Measurements from ENCODE around the gene ABCA2.

ABCA2 gene

DNA sequence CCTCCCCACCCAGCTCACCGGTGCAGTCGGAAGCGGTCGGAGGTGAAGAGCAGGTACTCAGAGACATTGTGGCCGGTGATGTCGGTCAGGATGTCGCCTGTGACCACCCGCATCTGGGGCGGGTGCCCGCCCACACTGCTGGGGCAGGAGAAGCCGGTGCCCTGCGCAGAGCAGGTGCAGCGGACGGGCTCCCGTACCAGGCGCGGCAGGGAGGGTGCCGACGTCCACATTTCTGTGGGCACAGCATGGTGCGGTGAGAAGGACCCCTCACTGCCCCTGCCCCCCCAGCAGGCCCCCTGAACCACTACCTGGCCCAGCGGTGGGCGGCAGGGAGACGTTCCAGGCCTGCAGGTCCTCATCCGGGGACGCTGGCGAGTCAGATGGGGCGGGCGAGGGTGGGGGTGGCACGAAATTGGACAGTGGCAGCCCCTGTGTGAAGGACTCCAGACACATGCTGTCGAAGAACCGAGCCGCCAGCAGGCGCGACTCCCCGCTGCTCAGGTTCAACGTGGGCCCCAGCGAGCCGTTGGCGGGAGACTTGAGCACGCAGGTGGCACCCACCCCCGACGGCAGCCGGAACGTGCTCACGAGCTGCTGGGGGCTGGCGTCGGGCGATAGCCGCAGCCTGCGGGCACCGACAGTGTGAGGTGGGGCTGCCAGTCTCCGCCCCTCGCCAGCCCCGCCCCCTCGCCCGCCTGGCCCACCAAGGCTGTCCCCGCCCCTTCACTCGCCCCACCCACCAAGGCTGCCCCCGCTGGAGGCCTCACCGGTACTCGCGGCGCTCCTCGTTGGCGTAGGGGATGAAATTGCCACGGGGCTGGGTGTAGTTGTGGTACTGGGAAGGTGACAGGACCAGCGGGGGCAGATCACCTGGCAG lies 15.1 kb downstream of the ABCA2 start:
- Mint-ChIP-seq H3K9me3 (no peaks in the 10 kb centered on the region), H3K4me3 (no peak overlapping the region), H3K27ac (no peak overlapping the region), H3K27me3 (ENCODE audit: low read depth) (no peaks in the 10 kb centered on the region), H3K4me1 (no peaks in the 10 kb centered on the region), H3K36me3 (ENCODE audit: low read depth) (peaks cover 8% of the 10 kb centered on the region)
- TF ChIP-seq, protein P1, sequence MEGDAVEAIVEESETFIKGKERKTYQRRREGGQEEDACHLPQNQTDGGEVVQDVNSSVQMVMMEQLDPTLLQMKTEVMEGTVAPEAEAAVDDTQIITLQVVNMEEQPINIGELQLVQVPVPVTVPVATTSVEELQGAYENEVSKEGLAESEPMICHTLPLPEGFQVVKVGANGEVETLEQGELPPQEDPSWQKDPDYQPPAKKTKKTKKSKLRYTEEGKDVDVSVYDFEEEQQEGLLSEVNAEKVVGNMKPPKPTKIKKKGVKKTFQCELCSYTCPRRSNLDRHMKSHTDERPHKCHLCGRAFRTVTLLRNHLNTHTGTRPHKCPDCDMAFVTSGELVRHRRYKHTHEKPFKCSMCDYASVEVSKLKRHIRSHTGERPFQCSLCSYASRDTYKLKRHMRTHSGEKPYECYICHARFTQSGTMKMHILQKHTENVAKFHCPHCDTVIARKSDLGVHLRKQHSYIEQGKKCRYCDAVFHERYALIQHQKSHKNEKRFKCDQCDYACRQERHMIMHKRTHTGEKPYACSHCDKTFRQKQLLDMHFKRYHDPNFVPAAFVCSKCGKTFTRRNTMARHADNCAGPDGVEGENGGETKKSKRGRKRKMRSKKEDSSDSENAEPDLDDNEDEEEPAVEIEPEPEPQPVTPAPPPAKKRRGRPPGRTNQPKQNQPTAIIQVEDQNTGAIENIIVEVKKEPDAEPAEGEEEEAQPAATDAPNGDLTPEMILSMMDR (IDR thresholded peaks at IDR 0.05; ENCODE audit: unreplicated experiment in 3 of 3): no peak

GRCh38 chr9:137011907-137012675 lies 15.9 kb downstream of the ABCA2 start:
- H3K27me3 Mint-ChIP-seq (ENCODE audit: low read depth): no peaks in the 10 kb centered on the region
- H3K4me3 Mint-ChIP-seq: no peak overlapping the region

GRCh38 chr9:137011156-137011555 lies 16.9 kb downstream of the ABCA2 start:
- TF ChIP-seq, protein P1 (IDR thresholded peaks at IDR 0.05; ENCODE audit: unreplicated experiment in 3 of 3): no peak
- Mint-ChIP-seq H3K27ac (no peak overlapping the region), H3K4me3 (no peak overlapping the region), H3K36me3 (ENCODE audit: low read depth) (peaks cover 3% of the 10 kb centered on the region), H3K4me1 (no peaks in the 10 kb centered on the region), H3K27me3 (ENCODE audit: low read depth) (no peaks in the 10 kb centered on the region), H3K9me3 (no peaks in the 10 kb centered on the region)

More at GRCh38 chr9:137011907-137012675, 15.9 kb downstream of the ABCA2 start:
- H3K4me1 Mint-ChIP-seq: no peaks in the 10 kb centered on the region
- TF ChIP-seq, protein P1 (IDR thresholded peaks at IDR 0.05; ENCODE audit: unreplicated experiment in 3 of 3): no peak
- H3K9me3 Mint-ChIP-seq: no peaks in the 10 kb centered on the region
- H3K27ac Mint-ChIP-seq: no peak overlapping the region
- peaks cover 8% of the 10 kb centered on the region for H3K36me3 Mint-ChIP-seq (ENCODE audit: low read depth)

GRCh38 chr9:137009938-137010732 lies 17.9 kb downstream of the ABCA2 start:
- no peaks in the 10 kb centered on the region for H3K9me3 Mint-ChIP-seq
- H3K36me3 Mint-ChIP-seq (ENCODE audit: low read depth): no peaks in the 10 kb centered on the region
- TF ChIP-seq, protein P1 (IDR thresholded peaks at IDR 0.05; ENCODE audit: unreplicated experiment in 3 of 3): no peak

DNA sequence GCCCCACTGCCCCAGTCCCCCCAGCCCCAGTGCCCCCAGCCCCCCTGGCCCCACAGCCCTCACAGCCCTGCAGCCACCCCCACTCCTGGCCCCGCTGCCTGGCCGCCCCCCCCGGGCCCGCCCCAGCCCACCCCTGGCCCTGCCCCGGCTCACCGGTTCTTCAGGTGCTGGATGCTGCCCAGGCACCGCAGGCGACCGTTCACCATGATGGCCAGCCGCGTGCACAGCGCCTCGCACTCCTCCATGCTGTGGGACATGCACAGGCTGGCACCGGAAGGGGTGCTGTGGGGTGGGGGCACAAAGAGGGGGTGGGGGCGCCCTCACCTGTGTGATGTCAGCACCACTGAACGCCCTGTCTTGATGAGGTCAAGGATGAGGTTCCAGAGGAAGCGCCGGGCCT lies 18.8 kb downstream of the ABCA2 start:
- no peaks in the 10 kb centered on the region for H3K9me3 Mint-ChIP-seq
- H3K36me3 Mint-ChIP-seq (ENCODE audit: low read depth): no peaks in the 10 kb centered on the region
- no peaks in the 10 kb centered on the region for H3K27me3 Mint-ChIP-seq (ENCODE audit: low read depth)
- no peaks in the 10 kb centered on the region for H3K4me1 Mint-ChIP-seq
- TF ChIP-seq, protein P1 (IDR thresholded peaks at IDR 0.05; ENCODE audit: unreplicated experiment in 3 of 3): no peak
- no peak overlapping the region for H3K27ac Mint-ChIP-seq
- H3K4me3 Mint-ChIP-seq: no peak overlapping the region

More at GRCh38 chr9:137009938-137010732, 17.9 kb downstream of the ABCA2 start:
- Mint-ChIP-seq H3K27me3 (ENCODE audit: low read depth) (no peaks in the 10 kb centered on the region), H3K4me3 (no peak overlapping the region), H3K4me1 (no peaks in the 10 kb centered on the region), H3K27ac (no peak overlapping the region)

All from nephron (organoid).